ENCODE measurements around the gene OCA2. TPM values are rescaled to one million over a fixed set of nuclear protein-coding genes. Genes with fewer than 3 reads are reported as not detected.

Gene OCA2
- total and polyA plus RNA-seq, 2 of the 8 experiments (the other 6 are each of a cell fraction or from before 2014, with no cell fraction given), result 0.20 TPM

DNA sequence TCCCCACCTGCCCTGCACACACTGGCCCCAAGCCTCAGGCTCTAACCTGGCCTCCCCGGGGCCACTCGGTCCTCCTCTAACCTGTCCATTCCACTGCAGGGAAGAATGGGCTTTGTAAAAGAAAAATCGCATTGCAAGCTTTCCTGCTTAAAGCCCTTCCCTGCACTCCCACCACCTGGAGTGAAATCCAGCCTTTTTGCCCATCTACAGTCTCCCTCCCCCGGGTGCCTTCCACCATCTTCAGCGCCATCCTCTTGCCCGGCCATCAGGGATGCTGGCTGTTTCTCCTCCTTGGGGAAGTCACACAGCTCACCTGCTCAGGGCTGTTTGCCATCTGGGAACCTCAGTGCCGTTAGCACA lies 266.9 kb downstream of the OCA2 start:
- FAIRE-seq, result no peak

More for the DNA sequence above, 266.9 kb downstream of the OCA2 start:
- Histone ChIP-seq H3K4me1 (replicated peaks in 1 of 4; ENCODE audit: control insufficient read depth in 3 of 4, insufficient read depth in 4 of 4, low read length in 3 of 4) (no peaks in the 10 kb centered on the region; a peak in 1 of 7 replicates), H3K4me3 (ENCODE audit: extremely low read depth in 1 of 4, insufficient read depth in 2 of 4, low read depth in 3 of 4, low read length in 4 of 4) (no peak overlapping the region), H4K20me1 (replicated peaks in 1 of 2; ENCODE audit: control insufficient read depth in 1 of 2, insufficient read depth in 2 of 2, low read length in 2 of 2) (no peaks in the 10 kb centered on the region), H2BK20ac (ENCODE audit: low read length) (no peak overlapping the region), H3K4ac (replicated peaks; ENCODE audit: insufficient read length, low read depth, low read length) (no peak overlapping the region), H2AK5ac (ENCODE audit: low read depth, low read length) (no peak overlapping the region), H2BK120ac (replicated peaks; ENCODE audit: low read depth, low read length) (no peak overlapping the region), H3K14ac (ENCODE audit: insufficient read length) (no peak overlapping the region), H3K56ac (replicated peaks; ENCODE audit: insufficient read length, low read depth, low read length) (no peak overlapping the region), H4K5ac (ENCODE audit: insufficient read length, low read depth, low read length) (no peak overlapping the region), H2AFZ (ENCODE audit: low read length) (no peak overlapping the region), H4K8ac (ENCODE audit: extremely low read depth, insufficient read depth, low read length) (0 out of 2 replicates have a peak overlapping the region, but pooled peaks have one; percentile 35), H3K27me3 (replicated peaks in 1 of 4; ENCODE audit: control insufficient read depth in 3 of 4, extremely low read depth in 1 of 4, insufficient read depth in 3 of 4, low read length in 3 of 4) (no peaks in the 10 kb centered on the region; a peak in 1 of 7 replicates), H3K9ac (replicated peaks in 1 of 4; ENCODE audit: extremely low read depth in 1 of 4, low read depth in 3 of 4, low read length in 3 of 4) (no peak overlapping the region), H3K79me2 (ENCODE audit: control insufficient read depth in 1 of 2, insufficient read depth in 2 of 2, low read length in 2 of 2) (no peaks in the 10 kb centered on the region), H3K9me3 (ENCODE audit: insufficient read depth in 2 of 2, low read depth in 1 of 2, low read length in 1 of 2) (no peaks in the 10 kb centered on the region), H3K79me1 (ENCODE audit: low read depth, low read length) (no peaks in the 10 kb centered on the region), H2BK15ac (ENCODE audit: low read length) (no peak overlapping the region), H3K23ac (ENCODE audit: insufficient read length) (no peak overlapping the region), H3K36me3 (ENCODE audit: control insufficient read depth in 2 of 4, insufficient read depth in 4 of 4, low read length in 3 of 4) (no peaks in the 10 kb centered on the region), H2BK12ac (ENCODE audit: low read depth, low read length) (no peak overlapping the region), H4K91ac (replicated peaks; ENCODE audit: insufficient read length, low read length) (no peak overlapping the region), H3K27ac (ENCODE audit: low read depth, low read length) (no peak overlapping the region), H3K4me2 (ENCODE audit: insufficient read depth in 1 of 2, low read depth in 2 of 2, low read length in 2 of 2) (no peak overlapping the region), H2BK5ac (ENCODE audit: low read depth, low read length) (no peak overlapping the region), H3K23me2 (ENCODE audit: low read depth, low read length) (no peaks in the 10 kb centered on the region), H3K18ac (ENCODE audit: extremely low read depth, low read length) (no peak overlapping the region; the same call in 1 of the 2 replicates)
- DNase-seq (ENCODE audit: low read depth in 1 of 2, low spot score in 2 of 2), result no peak
- POLR2A ChIA-PET (ENCODE audit: partially characterized antibody), result interaction anchor here (0.8 kb wide), 1 partner anchor 13 kb away, joined by 3 read pairs; no protein-coding TSS in a partner anchor
- WGBS, 2 experiments (ENCODE audit: extremely low coverage in 1 of 2, insufficient coverage in 1 of 2, insufficient read length in 1 of 2, insufficient replicate concordance in 2 of 2, low coverage in 1 of 2, low lambda C conversion rate in 2 of 2, missing lambda C conversion rate in 1 of 2), result 95% methylated on average over 7 of the region's 7 CpGs; no CpG with 5 or more reads in 1 of the 2 experiments
- CTCF ChIA-PET (ENCODE audit: partially characterized antibody), result interaction anchor here (0.5 kb wide), 1 partner anchor 1217 kb away, joined by 3 read pairs; no protein-coding TSS in a partner anchor
- TF ChIP-seq, protein P1, sequence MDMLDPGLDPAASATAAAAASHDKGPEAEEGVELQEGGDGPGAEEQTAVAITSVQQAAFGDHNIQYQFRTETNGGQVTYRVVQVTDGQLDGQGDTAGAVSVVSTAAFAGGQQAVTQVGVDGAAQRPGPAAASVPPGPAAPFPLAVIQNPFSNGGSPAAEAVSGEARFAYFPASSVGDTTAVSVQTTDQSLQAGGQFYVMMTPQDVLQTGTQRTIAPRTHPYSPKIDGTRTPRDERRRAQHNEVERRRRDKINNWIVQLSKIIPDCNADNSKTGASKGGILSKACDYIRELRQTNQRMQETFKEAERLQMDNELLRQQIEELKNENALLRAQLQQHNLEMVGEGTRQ (IDR thresholded peaks at IDR 0.05; ENCODE audit: low read length), result no peak
- TF ChIP-seq, protein P2, sequence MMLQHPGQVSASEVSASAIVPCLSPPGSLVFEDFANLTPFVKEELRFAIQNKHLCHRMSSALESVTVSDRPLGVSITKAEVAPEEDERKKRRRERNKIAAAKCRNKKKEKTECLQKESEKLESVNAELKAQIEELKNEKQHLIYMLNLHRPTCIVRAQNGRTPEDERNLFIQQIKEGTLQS (IDR thresholded peaks at IDR 0.05; ENCODE audit: insufficient read depth, low read depth, low read length), result no peak
- no peak for TF ChIP-seq TCF12 (IDR thresholded peaks at IDR 0.05; ENCODE audit: low read depth, low read length)

Measured in H1 (cell line).